GM12872 (cell line): ENCODE data around the gene DDX18.

Experiments
- TF ChIP-seq, protein P1 (sequence below): IDR thresholded peaks from 3 replicates; pipeline ENCODE4 v1.5.1; 2011; ENCODE audit warnings: low read depth, mild to moderate bottlenecking, low read length, moderate library complexity; ENCODE audit not compliant: insufficient read depth

Gene DDX18

DNA sequence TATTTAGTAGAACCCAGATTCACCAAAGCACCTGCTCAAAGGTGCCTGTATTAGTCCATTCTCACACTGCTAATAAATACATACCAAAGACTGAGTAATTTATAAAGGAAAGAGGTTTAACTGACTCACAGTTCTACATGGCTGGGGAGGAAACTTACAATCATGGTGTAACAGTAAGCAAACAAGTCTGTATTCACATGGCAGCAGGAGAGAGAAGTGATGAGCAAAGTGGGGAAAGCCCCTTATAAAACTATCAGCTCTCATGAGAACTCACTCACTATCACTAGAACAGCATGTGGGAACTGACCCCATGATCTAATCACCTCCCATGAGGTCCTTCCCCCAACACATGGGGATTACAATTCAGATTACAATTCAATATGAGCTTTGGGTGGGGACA is 28.0 kb upstream of the DDX18 start:
- TF ChIP-seq, protein P1, sequence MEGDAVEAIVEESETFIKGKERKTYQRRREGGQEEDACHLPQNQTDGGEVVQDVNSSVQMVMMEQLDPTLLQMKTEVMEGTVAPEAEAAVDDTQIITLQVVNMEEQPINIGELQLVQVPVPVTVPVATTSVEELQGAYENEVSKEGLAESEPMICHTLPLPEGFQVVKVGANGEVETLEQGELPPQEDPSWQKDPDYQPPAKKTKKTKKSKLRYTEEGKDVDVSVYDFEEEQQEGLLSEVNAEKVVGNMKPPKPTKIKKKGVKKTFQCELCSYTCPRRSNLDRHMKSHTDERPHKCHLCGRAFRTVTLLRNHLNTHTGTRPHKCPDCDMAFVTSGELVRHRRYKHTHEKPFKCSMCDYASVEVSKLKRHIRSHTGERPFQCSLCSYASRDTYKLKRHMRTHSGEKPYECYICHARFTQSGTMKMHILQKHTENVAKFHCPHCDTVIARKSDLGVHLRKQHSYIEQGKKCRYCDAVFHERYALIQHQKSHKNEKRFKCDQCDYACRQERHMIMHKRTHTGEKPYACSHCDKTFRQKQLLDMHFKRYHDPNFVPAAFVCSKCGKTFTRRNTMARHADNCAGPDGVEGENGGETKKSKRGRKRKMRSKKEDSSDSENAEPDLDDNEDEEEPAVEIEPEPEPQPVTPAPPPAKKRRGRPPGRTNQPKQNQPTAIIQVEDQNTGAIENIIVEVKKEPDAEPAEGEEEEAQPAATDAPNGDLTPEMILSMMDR: no peak

DNA sequence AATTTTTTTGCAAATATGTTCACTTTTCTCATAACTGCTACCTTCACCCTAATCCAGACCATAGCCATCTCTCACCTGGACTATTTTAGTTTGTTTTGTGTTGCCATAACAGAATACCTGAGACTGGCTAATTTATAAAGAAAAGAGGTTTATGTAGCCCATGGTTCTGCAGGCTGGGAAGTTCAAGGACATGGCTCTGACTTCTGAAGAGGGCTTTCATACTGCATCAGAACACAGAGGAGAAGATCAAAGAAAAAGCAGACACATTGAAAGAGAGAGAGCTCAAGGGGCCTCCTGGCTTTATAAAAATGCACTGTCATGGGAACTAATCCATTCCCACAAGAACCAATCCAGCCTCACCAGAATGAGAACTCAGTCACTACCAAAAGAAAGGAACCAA is 25.0 kb upstream of the DDX18 start:
- TF ChIP-seq, protein P1: no peak

DNA sequence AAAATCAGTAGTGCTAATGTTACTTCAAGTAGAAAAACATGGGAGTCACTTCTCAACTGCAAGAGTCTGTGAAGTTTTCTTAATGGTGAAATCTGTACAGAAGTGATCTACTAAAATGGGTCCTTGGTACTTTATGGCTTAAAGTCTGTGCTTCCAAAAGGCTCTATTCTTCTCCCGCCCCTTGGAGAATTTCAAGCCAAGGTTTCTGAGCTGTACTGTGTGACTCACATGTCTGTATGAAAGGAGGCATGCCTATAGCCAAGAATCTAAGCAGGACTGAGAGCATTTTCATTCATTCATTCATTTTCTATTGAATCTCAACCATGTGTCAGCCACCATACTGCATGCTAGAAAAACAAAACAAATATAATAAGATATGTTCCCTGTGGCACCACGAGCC is 19.8 kb upstream of the DDX18 start:
- TF ChIP-seq, protein P1: no peak

DNA sequence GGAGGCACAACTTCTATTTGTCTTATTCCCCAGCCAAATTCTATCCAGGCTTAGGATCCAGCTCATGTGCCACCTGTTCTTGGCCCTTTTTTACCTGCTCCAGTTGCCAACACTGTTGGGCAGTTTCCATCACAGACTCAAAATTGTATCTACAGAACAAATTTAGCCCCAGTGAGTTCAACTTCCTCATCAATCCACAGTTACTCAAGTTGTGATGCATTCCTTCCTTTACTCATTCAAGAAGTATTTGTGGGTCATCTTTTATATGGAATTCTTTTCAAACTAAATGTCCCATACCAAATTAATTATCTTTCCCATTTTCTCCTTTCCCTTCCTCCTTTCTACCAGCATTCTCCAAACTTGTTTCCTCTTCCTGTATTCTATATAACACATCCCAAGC is 12.7 kb upstream of the DDX18 start:
- TF ChIP-seq, protein P1: no peak

DNA sequence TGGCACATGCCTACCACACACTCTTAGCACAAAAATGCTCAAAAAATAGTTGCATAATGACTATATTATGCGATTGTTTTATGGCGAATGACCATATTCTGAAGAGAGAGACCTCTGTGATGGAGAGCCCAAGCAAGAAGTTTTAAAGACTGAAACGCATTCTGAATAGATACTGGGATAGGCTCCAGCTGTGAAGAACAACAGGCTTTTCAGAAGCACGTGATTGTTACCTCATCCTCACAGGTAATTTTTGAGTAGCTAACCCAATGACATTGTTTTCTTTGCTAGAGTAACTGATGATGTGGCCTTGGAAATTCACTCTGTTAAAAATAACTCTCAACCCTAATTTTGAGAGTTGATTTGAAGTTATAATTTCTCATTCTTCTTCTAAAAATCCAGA is 2.0 kb upstream of the DDX18 start:
- TF ChIP-seq, protein P1: no peak

DNA sequence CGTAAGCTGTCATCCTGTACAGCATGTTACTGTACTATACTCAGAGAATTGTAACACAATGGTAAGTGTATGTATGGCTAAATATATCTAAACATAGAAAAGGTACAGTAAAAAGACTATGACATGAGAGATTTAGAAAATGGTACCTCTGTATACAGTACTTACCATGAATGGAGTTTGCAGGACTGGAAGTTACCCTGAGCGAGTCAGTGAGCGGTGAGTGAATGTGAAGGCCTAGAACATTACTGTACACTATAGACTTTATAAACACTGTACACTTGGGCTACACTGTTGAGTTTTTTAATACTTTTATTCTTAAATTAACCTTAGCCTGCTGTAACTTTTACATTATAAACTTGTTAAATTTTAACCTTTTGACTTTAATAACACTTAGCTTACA is 1.5 kb downstream of the DDX18 start:
- TF ChIP-seq, protein P1: no peak

DNA sequence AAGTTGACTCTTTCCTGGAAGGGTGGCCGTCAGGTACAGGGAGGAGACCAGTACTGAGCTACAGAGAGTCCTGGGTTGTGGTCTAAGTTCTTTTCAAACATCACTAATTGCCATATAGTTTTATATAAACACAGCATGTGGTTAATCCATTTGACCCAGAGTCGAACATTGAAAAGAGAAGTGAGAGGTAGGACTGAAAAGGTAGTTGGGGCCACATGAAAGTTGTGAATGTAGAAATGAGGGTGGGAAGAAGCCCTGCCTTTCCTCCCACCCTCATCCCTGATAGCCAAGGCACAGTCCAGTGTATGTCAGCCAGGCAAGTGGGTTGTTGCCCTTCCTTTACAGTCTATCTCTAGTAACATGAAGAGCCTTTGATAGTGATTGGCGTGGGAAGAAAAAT is 4.4 kb downstream of the DDX18 start:
- TF ChIP-seq, protein P1: no peak

DNA sequence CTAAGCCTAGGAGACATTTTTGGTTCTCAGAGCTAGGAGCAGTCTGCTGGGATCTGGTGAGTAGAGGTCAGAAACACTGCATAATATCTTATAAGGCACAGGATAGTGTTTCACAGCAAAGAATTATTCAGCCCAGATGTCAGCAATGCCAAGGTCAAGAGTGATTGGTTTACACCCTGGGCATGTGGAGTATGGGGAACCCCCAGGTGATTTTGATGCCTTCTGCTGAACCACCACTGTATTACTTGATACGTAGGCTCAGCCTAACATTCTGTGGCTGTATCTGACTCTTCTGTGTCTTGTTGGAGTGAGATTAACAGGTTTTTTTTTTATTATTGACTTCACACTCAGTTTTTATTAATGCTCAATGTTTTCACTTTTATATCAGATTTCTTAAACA is 6.0 kb downstream of the DDX18 start:
- TF ChIP-seq, protein P1: no peak
